SU-DHL-6 (cell line): ENCODE data around the gene RAD9B.

Experiments
- EZH2phosphoT487 ChIP-seq: fragments of 200-600 bp; sonication (generic), shearing (Covaris generic); conservative IDR thresholded peaks from 2 replicates; pipeline ENCODE4 v1.6.1; 2018; ENCODE audit warnings: mild to moderate bottlenecking, antibody characterized with exemption, low read length, moderate library complexity, mixed read lengths
- TF ChIP-seq, protein P1 (sequence below): fragments of 200-600 bp; sonication (generic); IDR thresholded peaks from one replicate; pipeline ENCODE4 v1.5.1; 2017; ENCODE audit warnings: antibody characterized with exemption, mild to moderate bottlenecking, low read length, moderate library complexity; ENCODE audit not compliant: insufficient read depth, poor library complexity, severe bottlenecking

DNA sequence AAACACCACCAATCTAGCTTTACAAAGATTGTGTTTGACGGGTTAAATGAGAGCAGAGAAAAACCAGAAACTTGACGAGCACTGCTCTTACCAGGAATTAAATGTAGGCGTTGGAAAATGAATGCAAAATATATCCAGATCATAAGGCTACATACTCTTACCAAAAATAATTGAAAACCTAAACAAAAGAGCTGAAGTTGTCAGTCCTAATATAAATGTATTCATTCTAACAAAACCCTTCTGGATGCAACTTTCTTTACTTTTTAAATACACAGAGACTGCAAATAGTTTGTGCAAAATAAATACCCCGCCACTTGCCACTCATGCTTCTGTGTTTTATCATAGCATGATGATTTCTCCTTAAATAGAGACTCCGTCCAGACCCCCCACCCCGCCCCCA, 32.7 kb downstream of the RAD9B start:
- TF ChIP-seq, protein P1, sequence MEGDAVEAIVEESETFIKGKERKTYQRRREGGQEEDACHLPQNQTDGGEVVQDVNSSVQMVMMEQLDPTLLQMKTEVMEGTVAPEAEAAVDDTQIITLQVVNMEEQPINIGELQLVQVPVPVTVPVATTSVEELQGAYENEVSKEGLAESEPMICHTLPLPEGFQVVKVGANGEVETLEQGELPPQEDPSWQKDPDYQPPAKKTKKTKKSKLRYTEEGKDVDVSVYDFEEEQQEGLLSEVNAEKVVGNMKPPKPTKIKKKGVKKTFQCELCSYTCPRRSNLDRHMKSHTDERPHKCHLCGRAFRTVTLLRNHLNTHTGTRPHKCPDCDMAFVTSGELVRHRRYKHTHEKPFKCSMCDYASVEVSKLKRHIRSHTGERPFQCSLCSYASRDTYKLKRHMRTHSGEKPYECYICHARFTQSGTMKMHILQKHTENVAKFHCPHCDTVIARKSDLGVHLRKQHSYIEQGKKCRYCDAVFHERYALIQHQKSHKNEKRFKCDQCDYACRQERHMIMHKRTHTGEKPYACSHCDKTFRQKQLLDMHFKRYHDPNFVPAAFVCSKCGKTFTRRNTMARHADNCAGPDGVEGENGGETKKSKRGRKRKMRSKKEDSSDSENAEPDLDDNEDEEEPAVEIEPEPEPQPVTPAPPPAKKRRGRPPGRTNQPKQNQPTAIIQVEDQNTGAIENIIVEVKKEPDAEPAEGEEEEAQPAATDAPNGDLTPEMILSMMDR: no peak
- TF ChIP-seq EZH2phosphoT487: no peak
